DND-41 (cell line): ENCODE data around the gene SLC25A41.

Experiments used
- ATAC-seq: fragments of 200-7000 bp; cut with Tn5 transposase; 3 replicates; pipeline ENCODE4 v1.9.1; 2021; ENCODE audit warnings: low read depth; ENCODE audit not compliant: insufficient read depth
- DNase-seq: peaks from one replicate; pipeline ENCODE4 v3.0.0-alpha.2; 2020
- H2AFZ ChIP-seq: 2 replicates; pipeline ENCODE4 v1.6.0; 2012; ENCODE audit warnings: low read depth, low read length
- H3K27ac ChIP-seq: 2 replicates; pipeline ENCODE4 v1.5.1; 2012; ENCODE audit warnings: low read length, inconsistent platforms
- H3K27me3 ChIP-seq: fragments of 200-600 bp; sonication (generic); 2 replicates; pipeline ENCODE4 v1.6.0; 2012; ENCODE audit warnings: low read length, mild to moderate bottlenecking, inconsistent platforms; ENCODE audit not compliant: insufficient read depth, poor library complexity
- H3K36me3 ChIP-seq: 2 replicates; pipeline ENCODE4 v1.5.1; 2012; ENCODE audit warnings: low read length, inconsistent platforms; ENCODE audit not compliant: insufficient read depth
- H3K4me1 ChIP-seq: 2 replicates; pipeline ENCODE4 v1.5.1; 2012; ENCODE audit warnings: mild to moderate bottlenecking, low read length; ENCODE audit not compliant: insufficient read depth
- H3K4me2 ChIP-seq: 2 replicates; pipeline ENCODE4 v1.6.0; 2012; ENCODE audit warnings: mild to moderate bottlenecking, moderate library complexity, low read length, inconsistent platforms; ENCODE audit not compliant: insufficient read depth
- H3K4me3 ChIP-seq, 2 experiments: fragments of 200-600 bp in 1 of 2; shearing (Covaris generic) in 1 of 2; 2 replicates each; pipeline ENCODE4 v1.5.1; 2012 to 2016; ENCODE audit warnings: inconsistent platforms in 2 of 2, low read length in 2 of 2, mild to moderate bottlenecking in 2 of 2, low read depth in 1 of 2, moderate library complexity in 1 of 2
- H3K79me2 ChIP-seq: 2 replicates; pipeline ENCODE4 v1.6.0; 2012; ENCODE audit warnings: low read length, inconsistent platforms; ENCODE audit not compliant: insufficient read depth
- H3K9ac ChIP-seq: 2 replicates; pipeline ENCODE4 v1.6.0; 2012; ENCODE audit warnings: low read depth, mild to moderate bottlenecking, inconsistent platforms, low read length, moderate library complexity
- H3K9me3 ChIP-seq: 2 replicates; pipeline ENCODE4 v1.5.1; 2012; ENCODE audit warnings: low read length, moderate library complexity, mild to moderate bottlenecking, inconsistent platforms; ENCODE audit not compliant: insufficient read depth, severe bottlenecking
- H4K20me1 ChIP-seq: 2 replicates; pipeline ENCODE4 v1.6.0; 2012; ENCODE audit warnings: low read length; ENCODE audit not compliant: insufficient read depth
- EZH2 ChIP-seq: IDR thresholded peaks from 3 replicates; pipeline ENCODE4 v1.6.1; 2012; ENCODE audit warnings: borderline replicate concordance, low read depth, mild to moderate bottlenecking, moderate library complexity, low read length, inconsistent platforms; ENCODE audit not compliant: severe bottlenecking
- TF ChIP-seq, protein P1 (sequence below): IDR thresholded peaks from 2 replicates; pipeline ENCODE4 v1.5.1; 2012; ENCODE audit warnings: borderline replicate concordance, low read length, moderate library complexity, mild to moderate bottlenecking; ENCODE audit not compliant: poor library complexity, severe bottlenecking; ENCODE audit errors: extremely low read depth

Gene SLC25A41

DNA sequence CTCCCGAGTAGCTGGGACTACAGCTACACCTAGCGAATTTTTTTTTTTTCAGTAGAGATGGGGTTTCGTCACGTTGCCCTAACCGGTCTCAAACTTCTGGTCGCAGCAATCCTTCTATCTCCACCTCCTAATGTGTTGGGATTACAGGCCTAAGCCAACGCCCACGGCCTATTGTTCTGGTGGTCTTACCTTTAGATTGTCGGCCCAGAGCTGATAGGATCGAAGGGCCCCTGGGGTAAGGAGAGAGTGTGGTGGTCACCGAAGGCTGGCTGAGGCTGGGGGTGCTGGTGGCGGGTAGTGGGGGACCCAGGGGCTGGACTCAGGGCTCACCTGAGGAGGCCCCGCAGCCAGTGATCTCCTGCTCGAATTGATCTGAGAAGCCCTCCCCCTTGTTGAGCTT, 37.5 kb upstream of the SLC25A41 start:
- Histone ChIP-seq H3K9ac (no peak overlapping the region), H3K79me2 (no peaks in the 10 kb centered on the region), H3K9me3 (no peaks in the 10 kb centered on the region), H3K4me3 (no peak overlapping the region), H3K27me3 (no peaks in the 10 kb centered on the region), H3K4me2 (no peak overlapping the region), H2AFZ (no peak overlapping the region), H4K20me1 (no peaks in the 10 kb centered on the region), H3K4me1 (no peaks in the 10 kb centered on the region), H3K27ac (no peak overlapping the region), H3K36me3 (peaks cover 23% of the 10 kb centered on the region)
- no peak for TF ChIP-seq EZH2
- TF ChIP-seq, protein P1, sequence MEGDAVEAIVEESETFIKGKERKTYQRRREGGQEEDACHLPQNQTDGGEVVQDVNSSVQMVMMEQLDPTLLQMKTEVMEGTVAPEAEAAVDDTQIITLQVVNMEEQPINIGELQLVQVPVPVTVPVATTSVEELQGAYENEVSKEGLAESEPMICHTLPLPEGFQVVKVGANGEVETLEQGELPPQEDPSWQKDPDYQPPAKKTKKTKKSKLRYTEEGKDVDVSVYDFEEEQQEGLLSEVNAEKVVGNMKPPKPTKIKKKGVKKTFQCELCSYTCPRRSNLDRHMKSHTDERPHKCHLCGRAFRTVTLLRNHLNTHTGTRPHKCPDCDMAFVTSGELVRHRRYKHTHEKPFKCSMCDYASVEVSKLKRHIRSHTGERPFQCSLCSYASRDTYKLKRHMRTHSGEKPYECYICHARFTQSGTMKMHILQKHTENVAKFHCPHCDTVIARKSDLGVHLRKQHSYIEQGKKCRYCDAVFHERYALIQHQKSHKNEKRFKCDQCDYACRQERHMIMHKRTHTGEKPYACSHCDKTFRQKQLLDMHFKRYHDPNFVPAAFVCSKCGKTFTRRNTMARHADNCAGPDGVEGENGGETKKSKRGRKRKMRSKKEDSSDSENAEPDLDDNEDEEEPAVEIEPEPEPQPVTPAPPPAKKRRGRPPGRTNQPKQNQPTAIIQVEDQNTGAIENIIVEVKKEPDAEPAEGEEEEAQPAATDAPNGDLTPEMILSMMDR: no peak
- DNase-seq: no peak
- no peak for ATAC-seq

DNA sequence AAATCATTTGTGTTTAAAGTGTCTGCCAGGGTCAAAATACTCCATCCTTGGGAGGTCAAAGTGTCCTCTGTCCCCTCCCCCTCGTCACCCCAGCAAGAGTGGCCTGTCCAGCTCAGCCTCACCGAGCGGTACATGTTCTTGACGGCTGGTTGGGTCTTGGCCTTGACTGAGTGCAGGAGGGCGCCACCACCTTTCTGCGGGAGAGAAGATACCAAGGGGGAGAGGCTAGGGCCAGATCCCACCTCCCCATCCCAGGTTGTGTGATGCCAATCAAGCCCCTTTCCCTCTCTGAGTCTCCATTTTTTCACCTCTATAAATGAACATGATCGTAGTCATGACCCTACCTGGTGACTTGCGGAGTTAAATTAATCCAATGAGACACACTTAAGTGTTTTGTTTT, 36.6 kb upstream of the SLC25A41 start:
- Histone ChIP-seq H3K4me3 (no peak overlapping the region), H4K20me1 (no peaks in the 10 kb centered on the region), H3K4me2 (no peak overlapping the region), H2AFZ (no peak overlapping the region), H3K9me3 (no peaks in the 10 kb centered on the region), H3K27me3 (no peaks in the 10 kb centered on the region), H3K4me1 (no peaks in the 10 kb centered on the region), H3K27ac (no peak overlapping the region), H3K9ac (no peak overlapping the region), H3K36me3 (peaks cover 14% of the 10 kb centered on the region), H3K79me2 (no peaks in the 10 kb centered on the region)
- ATAC-seq: no peak
- TF ChIP-seq, protein P1: no peak
- no peak for TF ChIP-seq EZH2
- no peak for DNase-seq

DNA sequence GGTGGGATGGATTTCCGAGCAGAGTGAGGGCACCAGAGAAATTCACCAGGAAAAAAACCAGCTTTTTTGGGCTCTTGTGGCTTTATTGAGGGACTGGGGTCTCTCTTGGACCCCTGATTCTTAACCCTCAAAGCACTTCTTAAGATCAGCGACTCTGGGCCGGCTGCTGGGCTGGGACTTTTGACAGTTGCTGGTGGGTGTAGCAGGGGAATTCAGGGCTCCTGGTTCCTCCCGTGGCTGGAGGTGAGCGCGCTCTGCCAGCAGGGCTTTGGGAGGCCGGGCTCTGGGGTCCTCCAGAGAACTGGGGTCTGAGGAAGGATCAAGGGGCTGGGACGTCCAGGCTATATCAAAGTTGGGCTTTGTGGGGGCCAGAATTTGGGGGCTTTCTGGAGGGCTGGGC, 33.8 kb upstream of the SLC25A41 start:
- no peak for DNase-seq

More for the DNA sequence above, 33.8 kb upstream of the SLC25A41 start:
- no peak for TF ChIP-seq EZH2
- TF ChIP-seq, protein P1: no peak
- Histone ChIP-seq H3K9me3 (no peaks in the 10 kb centered on the region), H4K20me1 (no peaks in the 10 kb centered on the region), H3K4me2 (no peak overlapping the region), H3K9ac (no peak overlapping the region), H3K79me2 (no peaks in the 10 kb centered on the region), H2AFZ (no peak overlapping the region), H3K36me3 (peaks cover 8% of the 10 kb centered on the region; the same call in 1 of the 2 replicates), H3K27ac (no peak overlapping the region), H3K4me3 (no peak overlapping the region), H3K27me3 (no peaks in the 10 kb centered on the region), H3K4me1 (no peaks in the 10 kb centered on the region)
- no peak for ATAC-seq
